ENCODE data around the gene ADCY2. TPM values are rescaled to one million over a fixed set of nuclear protein-coding genes. Genes with fewer than 3 reads are reported as not detected.

Gene ADCY2
- total and polyA plus RNA-seq, 2 of the 13 experiments (the other 11 are each of a cell fraction or from before 2014, with no cell fraction given), result not detected

GRCh38 chr5:7537573-7537972, 141.6 kb downstream of the ADCY2 start (continued):
- TF ChIP-seq HNF4G (IDR thresholded peaks at IDR 0.05; ENCODE audit: borderline replicate concordance, low read depth, low read length) (no peak), HNF4G (CRISPR knock-in tag; IDR thresholded peaks at IDR 0.05; ENCODE audit: borderline replicate concordance, low read depth) (no peak)

GRCh38 chr5:7539571-7539970, 143.6 kb downstream of the ADCY2 start:
- BruUV-seq (replicated peaks), result no TSS peak
- Histone ChIP-seq H4K20me1 (ENCODE audit: insufficient read depth, low read length) (no peaks in the 10 kb centered on the region), H3K9ac (ENCODE audit: insufficient read depth, low read depth, low read length) (no peak overlapping the region), H2AFZ (ENCODE audit: low read length) (no peak overlapping the region), H3K4me1 (ENCODE audit: insufficient read depth, low read length) (no peaks in the 10 kb centered on the region), H3K9me3 (ENCODE audit: low read length) (no peaks in the 10 kb centered on the region), H3K36me3 (replicated peaks in 1 of 2; ENCODE audit: control insufficient read depth in 1 of 2, insufficient read depth in 2 of 2, low read length in 2 of 2) (no peaks in the 10 kb centered on the region), H3K4me2 (ENCODE audit: low read depth, low read length) (no peak overlapping the region), H3K4me3 (replicated peaks in 1 of 3; ENCODE audit: insufficient read depth in 1 of 3, low read depth in 2 of 3, low read length in 3 of 3) (no peak overlapping the region), H3K27ac (ENCODE audit: extremely low read length, insufficient read depth, low read length) (no peak overlapping the region), H3K79me2 (ENCODE audit: insufficient read depth, low read length) (no peaks in the 10 kb centered on the region), H3K27me3 (ENCODE audit: control insufficient read depth in 1 of 2, insufficient read depth in 2 of 2, low read length in 2 of 2) (no peaks in the 10 kb centered on the region)
- intact Hi-C loops (cut with micrococcal nuclease; ENCODE audit: unreplicated experiment) (no loop called here), in situ Hi-C loops (cut with HindIII; ENCODE audit: extremely low pct_ligation_motif_present, low pct_unique_long_range_greater_than_20kb) (no loop called here)
- DNase-seq (ENCODE audit: low spot score) (no peak), FAIRE-seq (no peak), ATAC-seq (no peak)
- ChIA-PET POLR2A (no interaction called here), CTCF (ENCODE audit: low intra/inter-chr PET ratio, low total read pairs) (no interaction called here)
- TF ChIP-seq ZNF616 (CRISPR knock-in tag; IDR thresholded peaks at IDR 0.05; ENCODE audit: low read depth) (no peak), ZNF761 (CRISPR knock-in tag; conservative IDR thresholded peaks at IDR 0.05) (no peak), GMEB2 (CRISPR knock-in tag; IDR thresholded peaks at IDR 0.05; ENCODE audit: low read depth) (no peak), ZNF580 (CRISPR knock-in tag; IDR thresholded peaks at IDR 0.05; ENCODE audit: borderline replicate concordance, low read depth) (no peak), MAFK (conservative IDR thresholded peaks at IDR 0.05 in 1 of 2, IDR thresholded peaks at IDR 0.05 in 1 of 2; ENCODE audit: low read length in 2 of 2) (no peak), ZNF850 (CRISPR knock-in tag; conservative IDR thresholded peaks at IDR 0.05) (no peak), BCL3 (CRISPR knock-in tag; IDR thresholded peaks at IDR 0.05) (no peak), ZFP36 (IDR thresholded peaks at IDR 0.05; ENCODE audit: borderline replicate concordance, low read depth, low read length, partially characterized antibody) (no peak), ZSCAN31 (CRISPR knock-in tag; IDR thresholded peaks at IDR 0.05; ENCODE audit: low read depth) (no peak), SETDB1 (CRISPR knock-in tag; IDR thresholded peaks at IDR 0.05; ENCODE audit: borderline replicate concordance) (no peak), ZIK1 (CRISPR knock-in tag; IDR thresholded peaks at IDR 0.05; ENCODE audit: borderline replicate concordance, low read depth) (no peak), ZNF354B (CRISPR knock-in tag; IDR thresholded peaks at IDR 0.05) (no peak), KDM1A (CRISPR knock-in tag; IDR thresholded peaks at IDR 0.05) (no peak), MIER2 (CRISPR knock-in tag; IDR thresholded peaks at IDR 0.05) (no peak)
- TF ChIP-seq, protein P1, sequence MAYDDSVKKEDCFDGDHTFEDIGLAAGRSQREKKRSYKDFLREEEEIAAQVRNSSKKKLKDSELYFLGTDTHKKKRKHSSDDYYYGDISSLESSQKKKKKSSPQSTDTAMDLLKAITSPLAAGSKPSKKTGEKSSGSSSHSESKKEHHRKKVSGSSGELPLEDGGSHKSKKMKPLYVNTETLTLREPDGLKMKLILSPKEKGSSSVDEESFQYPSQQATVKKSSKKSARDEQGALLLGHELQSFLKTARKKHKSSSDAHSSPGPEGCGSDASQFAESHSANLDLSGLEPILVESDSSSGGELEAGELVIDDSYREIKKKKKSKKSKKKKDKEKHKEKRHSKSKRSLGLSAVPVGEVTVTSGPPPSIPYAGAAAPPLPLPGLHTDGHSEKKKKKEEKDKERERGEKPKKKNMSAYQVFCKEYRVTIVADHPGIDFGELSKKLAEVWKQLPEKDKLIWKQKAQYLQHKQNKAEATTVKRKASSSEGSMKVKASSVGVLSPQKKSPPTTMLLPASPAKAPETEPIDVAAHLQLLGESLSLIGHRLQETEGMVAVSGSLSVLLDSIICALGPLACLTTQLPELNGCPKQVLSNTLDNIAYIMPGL (CRISPR knock-in tag; IDR thresholded peaks at IDR 0.05; ENCODE audit: borderline replicate concordance in 1 of 2, low read depth in 1 of 2), result no peak
- WGBS (ENCODE audit: low lambda C conversion rate), result 15% methylated on average over 4 of the region's 5 CpGs
